Mesenteric fat pad (tissue), 1 donor: ENCODE results near the gene KLF9. TPM values are rescaled to one million over a fixed set of nuclear protein-coding genes. Genes with fewer than 3 reads are reported as not detected.

Experiments
- DNase-seq: peaks from one replicate; pipeline ENCODE4 v3.0.0-alpha.2; 2020; ENCODE audit warnings: low spot score
- total RNA-seq: library from RNA; stranded (reverse); fragmentation: NEBNext Ultra II Directional; extraction: Animal tissue kit (Norgen Biotek cat#: 25700); gene quantifications from one replicate; pipeline ENCODE4 v1.2.1, GENCODE V29; 2021
- donor health status: DM: yes; HTN: yes; CAD: no.

KLF9 gene
- total RNA-seq, 1 donor from 2014 or later: 105 TPM

- no peak for DNase-seq
These were observed 47.0 kb downstream of the KLF9 start for GRCh38 chr9:70367305-70367930.

GRCh38 chr9:70363760-70364159 lies 50.7 kb downstream of the KLF9 start:
- DNase-seq: no peak

- no peak for DNase-seq
These were observed 51.5 kb downstream of the KLF9 start for GRCh38 chr9:70362952-70363351.

GRCh38 chr9:70355801-70356200 lies 58.7 kb downstream of the KLF9 start:
- DNase-seq: no peak

- DNase-seq: no peak
These were observed 61.7 kb downstream of the KLF9 start for GRCh38 chr9:70352802-70353201.

GRCh38 chr9:70352356-70352755 lies 62.1 kb downstream of the KLF9 start:
- no peak for DNase-seq

- no peak for DNase-seq
These were observed 67.4 kb downstream of the KLF9 start for GRCh38 chr9:70347046-70347445.

- DNase-seq: no peak
These were observed 73.9 kb downstream of the KLF9 start for GRCh38 chr9:70340572-70340971.

Other genes with a start within 250 kb of the KLF9 start
- 23.5 TPM for gene SMC5, start 155.7 kb downstream of the KLF9 start, total RNA-seq